Activated B cell treated with CpG ODN at 0.5 μM for 24 hours (primary cell): Measurements from ENCODE around the gene PTDSS2. TPM values are rescaled to one million over a fixed set of nuclear protein-coding genes. Genes with fewer than 3 reads are reported as not detected.
A peak's percentile ranks its signal among the peaks of the same experiment; 100 is the strongest.

Experiments used
- ATAC-seq: fragments of 200-7000 bp; cut with Tn5 transposase; one replicate; pipeline ENCODE4 v1.10.0; 2021; ENCODE audit warnings: low read depth, mild to moderate bottlenecking, moderate library complexity
- CTCF ChIA-PET: fragments of 350-600 bp; sonication (Branson Sonifier 250); formaldehyde crosslinking; loops from one replicate; lab custom pipeline; 2021; ENCODE audit warnings: antibody characterized with exemption; lab: Charles Lee
- POLR2A ChIA-PET: fragments of 350-600 bp; sonication (Branson Sonifier 250); formaldehyde crosslinking; loops from one replicate; lab custom pipeline; 2021; ENCODE audit warnings: antibody characterized with exemption; lab: Charles Lee
- DNase-seq: peaks from one replicate; pipeline ENCODE4 v3.0.0; 2022
- H3K27ac Mint-ChIP-seq: one replicate; pipeline ENCODE4 v1.8.0; 2020; ENCODE audit warnings: mixed read lengths
- H3K27me3 Mint-ChIP-seq: one replicate; pipeline ENCODE4 v1.8.0; 2021; ENCODE audit warnings: mixed read lengths
- H3K36me3 Mint-ChIP-seq: one replicate; pipeline ENCODE4 v1.8.0; 2021; ENCODE audit warnings: low read depth, mixed read lengths
- H3K4me1 Mint-ChIP-seq: one replicate; pipeline ENCODE4 v1.8.0; 2021; ENCODE audit warnings: mixed read lengths
- H3K4me3 Mint-ChIP-seq: one replicate; pipeline ENCODE4 v1.8.0; 2020; ENCODE audit warnings: mild to moderate bottlenecking, mixed read lengths
- H3K9me3 Mint-ChIP-seq: one replicate; pipeline ENCODE4 v1.8.0; 2020; ENCODE audit warnings: mixed read lengths
- intact Hi-C: fragments of 100-400 bp; cut with micrococcal nuclease; formaldehyde crosslinking; loops from one replicate; pipeline ENCODE4 v1.15.1; 2024
- total RNA-seq: library from RNA; stranded (reverse); gene quantifications from 2 replicates; pipeline ENCODE4 v1.2.3, GENCODE V29; 2022
- TF ChIP-seq, protein P1 (sequence below): fragments of 200-600 bp; IDR thresholded peaks from one replicate; pipeline ENCODE4 v1.8.0; 2022; ENCODE audit warnings: antibody characterized with exemption, mild to moderate bottlenecking

PTDSS2 gene
- total RNA-seq, 1 donor from 2014 or later = 22.0 TPM

- POLR2A ChIA-PET = interaction anchor here (0.5 to 0.8 kb wide), 2 partner anchors 22 to 229 kb away, joined by 3 to 4 read pairs; partner anchors contain the start of gene SIGIRR
- H3K9me3 Mint-ChIP-seq = no peaks in the 10 kb centered on the region
- H3K27ac Mint-ChIP-seq = no peak overlapping the region
- CTCF ChIA-PET = no interaction called here
- H3K4me3 Mint-ChIP-seq = no peak overlapping the region
- no peaks in the 10 kb centered on the region for H3K27me3 Mint-ChIP-seq
- TF ChIP-seq, protein P1, sequence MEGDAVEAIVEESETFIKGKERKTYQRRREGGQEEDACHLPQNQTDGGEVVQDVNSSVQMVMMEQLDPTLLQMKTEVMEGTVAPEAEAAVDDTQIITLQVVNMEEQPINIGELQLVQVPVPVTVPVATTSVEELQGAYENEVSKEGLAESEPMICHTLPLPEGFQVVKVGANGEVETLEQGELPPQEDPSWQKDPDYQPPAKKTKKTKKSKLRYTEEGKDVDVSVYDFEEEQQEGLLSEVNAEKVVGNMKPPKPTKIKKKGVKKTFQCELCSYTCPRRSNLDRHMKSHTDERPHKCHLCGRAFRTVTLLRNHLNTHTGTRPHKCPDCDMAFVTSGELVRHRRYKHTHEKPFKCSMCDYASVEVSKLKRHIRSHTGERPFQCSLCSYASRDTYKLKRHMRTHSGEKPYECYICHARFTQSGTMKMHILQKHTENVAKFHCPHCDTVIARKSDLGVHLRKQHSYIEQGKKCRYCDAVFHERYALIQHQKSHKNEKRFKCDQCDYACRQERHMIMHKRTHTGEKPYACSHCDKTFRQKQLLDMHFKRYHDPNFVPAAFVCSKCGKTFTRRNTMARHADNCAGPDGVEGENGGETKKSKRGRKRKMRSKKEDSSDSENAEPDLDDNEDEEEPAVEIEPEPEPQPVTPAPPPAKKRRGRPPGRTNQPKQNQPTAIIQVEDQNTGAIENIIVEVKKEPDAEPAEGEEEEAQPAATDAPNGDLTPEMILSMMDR = no peak
- no peaks in the 10 kb centered on the region for H3K36me3 Mint-ChIP-seq
- peaks cover 13% of the 10 kb centered on the region for H3K4me1 Mint-ChIP-seq
- intact Hi-C loops = no loop called here
- no peak for ATAC-seq
- DNase-seq = no peak
Observed at GRCh38 chr11:437228-437870, 12.7 kb upstream of the PTDSS2 start.

DNA sequence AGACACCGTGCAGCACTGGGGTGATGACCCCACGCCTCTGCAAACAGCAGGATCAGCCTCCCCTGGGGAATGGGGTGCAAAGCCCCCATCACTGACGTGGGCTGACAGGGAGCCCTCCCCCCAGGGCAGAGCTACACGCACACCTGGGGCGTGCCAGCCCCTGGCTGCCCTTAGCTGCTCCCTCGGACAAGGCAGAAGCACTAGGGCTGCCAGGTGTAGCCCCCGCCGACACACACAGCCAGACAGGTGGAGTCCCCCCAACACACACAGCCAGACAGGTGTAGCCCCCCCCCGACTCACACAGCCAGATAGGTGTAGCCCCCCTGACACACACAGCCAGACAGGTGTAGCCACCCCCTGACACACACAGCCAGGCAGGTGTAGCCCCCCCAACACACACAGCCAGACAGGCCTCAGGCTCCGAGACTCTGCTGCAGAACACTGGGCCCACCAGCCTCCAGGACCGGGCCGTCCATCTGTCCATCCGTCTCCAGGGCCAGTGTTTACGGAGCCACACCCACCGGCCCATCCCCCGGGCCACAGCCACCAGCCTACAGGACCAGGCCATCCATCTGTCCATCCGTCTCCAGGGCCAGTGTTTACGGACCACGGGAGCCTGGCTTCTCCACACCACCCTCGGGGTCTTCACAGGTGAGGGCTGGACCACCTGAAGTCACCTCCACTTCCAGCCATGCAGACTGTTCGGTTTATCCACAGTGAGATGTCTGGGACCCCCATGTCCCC lies 11.8 kb upstream of the PTDSS2 start:
- no peaks in the 10 kb centered on the region for H3K36me3 Mint-ChIP-seq
- DNase-seq (no peak), ATAC-seq (no peak)
- no peak overlapping the region for H3K27ac Mint-ChIP-seq
- ChIA-PET POLR2A (no interaction called here), CTCF (no interaction called here)
- intact Hi-C loops = no loop called here
- H3K4me1 Mint-ChIP-seq = peaks cover 13% of the 10 kb centered on the region
- H3K27me3 Mint-ChIP-seq = no peaks in the 10 kb centered on the region
- H3K9me3 Mint-ChIP-seq = no peaks in the 10 kb centered on the region
- TF ChIP-seq, protein P1 = no peak
- H3K4me3 Mint-ChIP-seq = no peak overlapping the region

GRCh38 chr11:439315-440064 lies 10.6 kb upstream of the PTDSS2 start:
- ATAC-seq (no peak), DNase-seq (no peak)
- no peak overlapping the region for H3K27ac Mint-ChIP-seq
- no peaks in the 10 kb centered on the region for H3K9me3 Mint-ChIP-seq
- no peak overlapping the region for H3K4me3 Mint-ChIP-seq
- TF ChIP-seq, protein P1 = no peak
- ChIA-PET POLR2A (interaction anchor here (1.0 kb wide), 1 partner anchor 9 kb away, joined by 3 read pairs; no protein-coding TSS in a partner anchor), CTCF (interaction anchor here (0.7 kb wide), 1 partner anchor 9 kb away, joined by 3 read pairs; no protein-coding TSS in a partner anchor)
- intact Hi-C loops = no loop called here
- H3K4me1 Mint-ChIP-seq = peaks cover 13% of the 10 kb centered on the region
- H3K36me3 Mint-ChIP-seq = no peaks in the 10 kb centered on the region
- H3K27me3 Mint-ChIP-seq = no peaks in the 10 kb centered on the region

DNA sequence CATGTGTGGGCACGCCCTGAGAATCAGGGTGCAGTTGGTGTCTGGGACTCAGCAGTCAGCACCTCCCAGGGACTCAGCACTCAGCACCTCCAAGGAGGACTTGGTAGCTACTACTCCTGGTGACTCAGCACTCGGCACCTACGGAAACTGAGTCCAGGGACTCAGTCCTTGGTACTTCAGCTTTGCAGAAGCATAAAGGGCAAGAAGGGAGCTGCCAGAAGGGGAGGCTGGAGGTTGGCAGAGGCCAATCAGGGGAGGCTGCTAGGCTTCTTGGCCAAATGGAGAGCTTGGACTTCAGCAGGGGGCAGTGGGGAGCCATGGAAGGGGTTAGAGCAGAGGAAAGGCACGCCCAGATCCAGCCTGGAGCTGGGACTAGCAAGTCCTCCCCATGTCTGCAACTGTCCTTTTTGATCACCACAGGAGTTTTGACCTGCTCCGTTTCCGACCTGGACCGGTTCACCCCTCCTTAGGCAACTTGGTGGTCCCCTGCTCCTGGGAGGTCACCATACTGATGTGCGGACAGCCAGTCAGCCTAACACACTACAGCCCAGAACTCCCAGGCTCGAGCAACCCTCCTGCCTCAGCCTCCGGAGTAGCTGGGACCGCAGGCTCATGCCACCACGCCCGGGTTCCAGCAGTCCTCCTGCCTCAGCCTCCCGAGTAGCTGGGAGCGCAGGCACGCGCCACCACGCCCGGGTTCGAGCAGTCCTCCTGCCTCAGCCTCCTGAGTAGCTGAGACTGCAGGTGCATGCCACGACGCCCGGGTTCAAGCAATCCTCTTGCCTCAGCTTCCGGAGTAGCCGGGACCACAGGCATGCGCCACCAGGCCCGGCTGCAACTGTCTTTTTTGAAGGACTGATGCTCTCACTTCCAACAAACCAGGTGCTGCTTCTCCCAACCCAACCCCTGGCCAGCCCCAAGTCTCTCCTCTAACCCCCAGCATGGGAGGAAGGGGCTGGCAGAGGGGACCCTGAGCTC lies 9.7 kb upstream of the PTDSS2 start:
- H3K27me3 Mint-ChIP-seq = no peaks in the 10 kb centered on the region
- ChIA-PET POLR2A (interaction anchor here (1.0 to 1.9 kb wide), 2 partner anchors 8 to 33 kb away, joined by 3 to 8 read pairs; no protein-coding TSS in a partner anchor), CTCF (interaction anchor here (0.7 kb wide), 1 partner anchor 8 kb away, joined by 3 read pairs; no protein-coding TSS in a partner anchor)
- intact Hi-C loops = no loop called here
- DNase-seq (no peak), ATAC-seq (no peak)
- H3K4me3 Mint-ChIP-seq = peak overlapping the region; percentile 44
- peaks cover 13% of the 10 kb centered on the region for H3K4me1 Mint-ChIP-seq
- no peak overlapping the region for H3K27ac Mint-ChIP-seq
- no peaks in the 10 kb centered on the region for H3K9me3 Mint-ChIP-seq
- H3K36me3 Mint-ChIP-seq = no peaks in the 10 kb centered on the region
- TF ChIP-seq, protein P1 = no peak
